ENCODE data around the gene GALNS.

Gene GALNS

GRCh38 chr16:88818575-88818874 lies 38.2 kb downstream of the GALNS start:
- DNase-seq (ENCODE audit: low read depth, low spot score): no peak
- no peak overlapping the region for H3K4me3 ChIP-seq (ENCODE audit: low read depth, low read length)
- TF ChIP-seq CTCF (IDR thresholded peaks at IDR 0.05; ENCODE audit: low read depth, low read length): no peak
- in situ Hi-C loops (cut with HindIII; ENCODE audit: low sequenced_read_pairs): no loop called here

GRCh38 chr16:88817785-88818574 lies 38.8 kb downstream of the GALNS start:
- in situ Hi-C loops (cut with HindIII; ENCODE audit: low sequenced_read_pairs): no loop called here

GRCh38 chr16:88816736-88817535 lies 39.8 kb downstream of the GALNS start:
- no peak for DNase-seq (ENCODE audit: low read depth, low spot score)
- no peak overlapping the region for H3K4me3 ChIP-seq (ENCODE audit: low read depth, low read length)
- TF ChIP-seq CTCF (IDR thresholded peaks at IDR 0.05; ENCODE audit: low read depth, low read length): no peak
- in situ Hi-C loops (cut with HindIII; ENCODE audit: low sequenced_read_pairs): no loop called here

More at GRCh38 chr16:88817785-88818574, 38.8 kb downstream of the GALNS start:
- TF ChIP-seq CTCF (IDR thresholded peaks at IDR 0.05; ENCODE audit: low read depth, low read length): no peak
- no peak for DNase-seq (ENCODE audit: low read depth, low spot score)
- no peak overlapping the region for H3K4me3 ChIP-seq (ENCODE audit: low read depth, low read length)

- in situ Hi-C loops (cut with HindIII; ENCODE audit: low sequenced_read_pairs): no loop called here
- peak; percentile 77 for TF ChIP-seq CTCF (IDR thresholded peaks at IDR 0.05; ENCODE audit: low read depth, low read length)
- no peak overlapping the region for H3K4me3 ChIP-seq (ENCODE audit: low read depth, low read length)
- DNase-seq (ENCODE audit: low read depth, low spot score): no peak
These were observed 40.7 kb downstream of the GALNS start for GRCh38 chr16:88815901-88816589.

GRCh38 chr16:88815227-88815626 lies 41.5 kb downstream of the GALNS start:
- H3K4me3 ChIP-seq (ENCODE audit: low read depth, low read length): no peak overlapping the region
- no peak for DNase-seq (ENCODE audit: low read depth, low spot score)
- TF ChIP-seq CTCF (IDR thresholded peaks at IDR 0.05; ENCODE audit: low read depth, low read length): no peak
- in situ Hi-C loops (cut with HindIII; ENCODE audit: low sequenced_read_pairs): no loop called here

GRCh38 chr16:88814144-88814502 lies 42.6 kb downstream of the GALNS start:
- no peak for TF ChIP-seq CTCF (IDR thresholded peaks at IDR 0.05; ENCODE audit: low read depth, low read length)
- no peak for DNase-seq (ENCODE audit: low read depth, low spot score)
- H3K4me3 ChIP-seq (ENCODE audit: low read depth, low read length): no peak overlapping the region
- in situ Hi-C loops (cut with HindIII; ENCODE audit: low sequenced_read_pairs): no loop called here

Measured in astrocyte of the spinal cord (primary cell).